B cell (primary cell): ENCODE measurements around the gene FURIN.
"Not testable (repeated sequence)": the region's sequence is repeated elsewhere in the genome, so short reads cannot be mapped to it uniquely, and the experiment has no call there.

ENCODE experiments used
- CTCF ChIP-seq: fragments of 200-600 bp; IDR thresholded peaks from one replicate; pipeline ENCODE4 v1.8.0; 2022; ENCODE audit warnings: antibody characterized with exemption, mild to moderate bottlenecking
- EZH2 ChIP-seq: IDR thresholded peaks from 2 replicates; pipeline ENCODE4 v1.6.1; 2012; ENCODE audit warnings: borderline replicate concordance, low read depth, mild to moderate bottlenecking, moderate library complexity, low read length; ENCODE audit not compliant: insufficient read depth, poor library complexity, severe bottlenecking

GRCh38 chr15:90928106-90928505, 59.7 kb downstream of the FURIN start:
- not testable (repeated sequence) for TF ChIP-seq CTCF, EZH2
